Measurements from ENCODE around the gene CDH13.

Gene CDH13

DNA sequence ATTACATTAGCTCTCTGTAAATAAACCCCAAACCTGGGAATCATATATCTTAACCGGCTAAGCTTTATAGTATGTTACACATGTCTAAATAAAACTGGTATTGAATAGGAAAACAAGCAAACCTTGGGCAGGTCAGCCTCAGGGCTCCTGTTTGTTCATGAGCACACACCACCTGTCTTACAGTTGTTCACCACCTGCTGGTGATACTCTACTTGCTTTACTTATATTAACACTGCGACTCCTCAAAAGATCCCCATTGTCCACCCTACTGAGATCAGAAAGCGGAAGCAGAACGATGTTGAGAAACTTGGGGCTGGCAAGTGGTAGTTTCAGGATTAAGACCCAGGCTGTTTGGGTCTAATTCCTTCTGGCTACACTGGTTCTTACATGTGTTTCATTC is 16.4 kb downstream of the CDH13 start:
- Histone ChIP-seq H3K36me3 (ENCODE audit: insufficient read depth, low read length) (no peaks in the 10 kb centered on the region), H3K4me2 (ENCODE audit: insufficient read depth, low read length) (no peak overlapping the region), H3K27me3 (ENCODE audit: insufficient read depth, low read length, poor library complexity) (peaks cover 4% of the 10 kb centered on the region), H3K27ac (ENCODE audit: low read length) (no peak overlapping the region), H2AFZ (ENCODE audit: low read depth, low read length) (no peak overlapping the region), H4K20me1 (ENCODE audit: insufficient read depth, low read length) (no peaks in the 10 kb centered on the region), H3K79me2 (ENCODE audit: insufficient read depth, low read length) (no peaks in the 10 kb centered on the region), H3K4me3 (ENCODE audit: low read depth in 1 of 2, low read length in 2 of 2) (no peak overlapping the region), H3K4me1 (ENCODE audit: insufficient read depth, low read length) (no peaks in the 10 kb centered on the region), H3K9me3 (ENCODE audit: insufficient read depth, low read length, severe bottlenecking) (no peaks in the 10 kb centered on the region), H3K9ac (ENCODE audit: low read depth, low read length) (no peak overlapping the region)
- no peak for TF ChIP-seq CTCF (IDR thresholded peaks at IDR 0.05; ENCODE audit: borderline replicate concordance, extremely low read depth, low read length, poor library complexity, severe bottlenecking)
- no peak for TF ChIP-seq EZH2 (IDR thresholded peaks at IDR 0.05; ENCODE audit: borderline replicate concordance, low read depth, low read length, severe bottlenecking)
- ATAC-seq (ENCODE audit: insufficient read depth, low read depth) (no peak), DNase-seq (no peak)

- Histone ChIP-seq H3K9me3 (ENCODE audit: insufficient read depth, low read length, severe bottlenecking) (no peaks in the 10 kb centered on the region), H3K4me2 (ENCODE audit: insufficient read depth, low read length) (no peak overlapping the region), H3K36me3 (ENCODE audit: insufficient read depth, low read length) (no peaks in the 10 kb centered on the region), H3K4me3 (ENCODE audit: low read depth in 1 of 2, low read length in 2 of 2) (no peak overlapping the region), H2AFZ (ENCODE audit: low read depth, low read length) (no peak overlapping the region), H3K79me2 (ENCODE audit: insufficient read depth, low read length) (no peaks in the 10 kb centered on the region), H3K27ac (ENCODE audit: low read length) (no peak overlapping the region), H3K4me1 (ENCODE audit: insufficient read depth, low read length) (no peaks in the 10 kb centered on the region), H3K27me3 (ENCODE audit: insufficient read depth, low read length, poor library complexity) (peaks cover 4% of the 10 kb centered on the region), H3K9ac (ENCODE audit: low read depth, low read length) (no peak overlapping the region), H4K20me1 (ENCODE audit: insufficient read depth, low read length) (no peaks in the 10 kb centered on the region)
- ATAC-seq (ENCODE audit: insufficient read depth, low read depth): no peak
- DNase-seq: no peak
- TF ChIP-seq CTCF (IDR thresholded peaks at IDR 0.05; ENCODE audit: borderline replicate concordance, extremely low read depth, low read length, poor library complexity, severe bottlenecking) (no peak), EZH2 (IDR thresholded peaks at IDR 0.05; ENCODE audit: borderline replicate concordance, low read depth, low read length, severe bottlenecking) (no peak)
Measured at GRCh38 chr16:82643936-82644630, 17.3 kb downstream of the CDH13 start.

DNA sequence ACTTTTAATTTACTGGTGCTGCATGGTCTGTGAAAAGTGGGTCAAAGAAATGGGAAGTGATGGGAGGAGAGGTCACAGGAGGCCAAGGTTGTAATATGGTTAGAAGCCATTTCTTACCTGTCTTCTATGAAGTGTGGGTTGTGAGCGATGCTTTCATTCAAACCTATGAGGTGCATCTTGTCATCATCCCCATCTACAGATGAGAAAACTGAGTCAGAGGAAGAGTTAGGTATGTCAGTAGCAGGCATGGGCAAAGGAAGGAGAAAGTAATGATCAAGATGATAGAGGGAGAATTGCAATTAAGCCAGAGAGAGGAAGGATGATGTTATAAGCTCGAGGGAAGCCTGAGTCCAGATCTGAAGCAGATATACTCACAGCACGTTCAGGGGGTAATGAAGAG is 19.7 kb downstream of the CDH13 start:
- H2AFZ ChIP-seq (ENCODE audit: low read depth, low read length): no peak overlapping the region
- no peak overlapping the region for H3K9ac ChIP-seq (ENCODE audit: low read depth, low read length)
- H4K20me1 ChIP-seq (ENCODE audit: insufficient read depth, low read length): no peaks in the 10 kb centered on the region
- no peak overlapping the region for H3K4me3 ChIP-seq (ENCODE audit: low read depth in 1 of 2, low read length in 2 of 2)
- no peak overlapping the region for H3K27ac ChIP-seq (ENCODE audit: low read length)
- no peak for DNase-seq
- H3K36me3 ChIP-seq (ENCODE audit: insufficient read depth, low read length): no peaks in the 10 kb centered on the region
- no peaks in the 10 kb centered on the region for H3K4me1 ChIP-seq (ENCODE audit: insufficient read depth, low read length)
- no peak overlapping the region for H3K4me2 ChIP-seq (ENCODE audit: insufficient read depth, low read length)
- no peaks in the 10 kb centered on the region for H3K9me3 ChIP-seq (ENCODE audit: insufficient read depth, low read length, severe bottlenecking)
- no peak for TF ChIP-seq CTCF (IDR thresholded peaks at IDR 0.05; ENCODE audit: borderline replicate concordance, extremely low read depth, low read length, poor library complexity, severe bottlenecking)
- no peak for TF ChIP-seq EZH2 (IDR thresholded peaks at IDR 0.05; ENCODE audit: borderline replicate concordance, low read depth, low read length, severe bottlenecking)
- ATAC-seq (ENCODE audit: insufficient read depth, low read depth): no peak
- H3K79me2 ChIP-seq (ENCODE audit: insufficient read depth, low read length): no peaks in the 10 kb centered on the region
- H3K27me3 ChIP-seq (ENCODE audit: insufficient read depth, low read length, poor library complexity): peaks cover 8% of the 10 kb centered on the region
